CD8-positive, alpha-beta memory T cell (primary cell): ENCODE measurements around the gene TIFAB. TPM values are rescaled to one million over a fixed set of nuclear protein-coding genes. Genes with fewer than 3 reads are reported as not detected.

Experiments
- CTCF ChIA-PET: fragments of 350-600 bp; sonication (Branson Sonifier 250); formaldehyde crosslinking; loops from one replicate; lab custom pipeline; 2021; ENCODE audit warnings: antibody characterized with exemption; lab: Charles Lee
- POLR2A ChIA-PET: fragments of 350-600 bp; sonication (Branson Sonifier 250); formaldehyde crosslinking; loops from one replicate; lab custom pipeline; 2021; ENCODE audit warnings: antibody characterized with exemption; lab: Charles Lee
- DNase-seq, 5 donors: peaks; one replicate each; pipeline versions ENCODE4 v3.0.0 to v3.0.0-alpha.2; 2020 to 2022; ENCODE audit warnings: mixed read lengths in 1 of 5
- H3K27ac ChIP-seq: one replicate; pipeline ENCODE4 v1.7.0; 2013; ENCODE audit warnings: low read depth, mild to moderate bottlenecking, low read length, moderate library complexity
- H3K27me3 ChIP-seq: 2 replicates; pipeline ENCODE4 v1.7.0; 2013; ENCODE audit warnings: low read length, mild to moderate bottlenecking; ENCODE audit not compliant: insufficient read depth, poor library complexity, severe bottlenecking
- H3K36me3 ChIP-seq: 2 replicates; pipeline ENCODE4 v1.7.0; 2013; ENCODE audit warnings: mild to moderate bottlenecking, low read length, moderate library complexity; ENCODE audit not compliant: insufficient read depth
- H3K4me1 ChIP-seq: 2 replicates; pipeline ENCODE4 v1.7.0; 2013; ENCODE audit warnings: mild to moderate bottlenecking, low read length, moderate library complexity; ENCODE audit not compliant: insufficient read depth
- H3K4me3 ChIP-seq: 2 replicates; pipeline ENCODE4 v1.7.0; 2013; ENCODE audit warnings: mild to moderate bottlenecking, low read length
- H3K9me3 ChIP-seq: 2 replicates; pipeline ENCODE4 v1.7.0; 2013; ENCODE audit warnings: mild to moderate bottlenecking, low read length
- H3K27ac Mint-ChIP-seq, 8 donors: one replicate each; pipeline ENCODE4 v1.8.0; 2020 to 2021; ENCODE audit warnings: mixed read lengths in 8 of 8, mild to moderate bottlenecking in 6 of 8, inconsistent platforms in 3 of 8, moderate library complexity in 3 of 8
- H3K27me3 Mint-ChIP-seq, 2 donors: one replicate each; pipeline ENCODE4 v1.8.0; 2020 to 2021; ENCODE audit warnings: mixed read lengths in 2 of 2, mild to moderate bottlenecking in 1 of 2, moderate library complexity in 1 of 2
- H3K36me3 Mint-ChIP-seq, 3 donors: one replicate each; pipeline ENCODE4 v1.8.0; 2020 to 2021; ENCODE audit warnings: mixed read lengths in 3 of 3, inconsistent platforms in 1 of 3, mild to moderate bottlenecking in 1 of 3
- H3K4me1 Mint-ChIP-seq, 3 donors: one replicate each; pipeline ENCODE4 v1.8.0; 2020 to 2021; ENCODE audit warnings: mixed read lengths in 3 of 3, inconsistent platforms in 1 of 3, mild to moderate bottlenecking in 1 of 3
- H3K4me3 Mint-ChIP-seq, 7 donors: one replicate each; pipeline ENCODE4 v1.8.0; 2020 to 2021; ENCODE audit warnings: mixed read lengths in 7 of 7, mild to moderate bottlenecking in 6 of 7, moderate library complexity in 4 of 7, inconsistent platforms in 2 of 7
- H3K9me3 Mint-ChIP-seq, 5 donors: one replicate each; pipeline ENCODE4 v1.8.0; 2020 to 2022; ENCODE audit warnings: mixed read lengths in 5 of 5, mild to moderate bottlenecking in 3 of 5, moderate library complexity in 2 of 5, inconsistent platforms in 1 of 5
- polyA plus RNA-seq: library from polyadenylated mRNA; unstranded; fragments of 300-500 nt; fragmentation: Illumina TruSeq; gene quantifications from one replicate; pipeline ENCODE4 v1.2.3, GENCODE V29; 2021
- total RNA-seq, 2 experiments: library from RNA; stranded (reverse); gene quantifications; one replicate each; pipeline ENCODE4 v1.2.3, GENCODE V29; 2021

TIFAB gene
- total and polyA plus RNA-seq, 3 experiments from 2014 or later, result not detected

- no peaks in the 10 kb centered on the region for H3K4me1 ChIP-seq
- no peaks in the 10 kb centered on the region for H3K9me3 ChIP-seq
- H3K36me3 Mint-ChIP-seq, result no peaks in the 10 kb centered on the region
- POLR2A ChIA-PET, result no interaction called here
- no peak for DNase-seq
- H3K36me3 ChIP-seq, result no peaks in the 10 kb centered on the region
- H3K4me3 ChIP-seq, result no peak overlapping the region
- no peaks in the 10 kb centered on the region for H3K9me3 Mint-ChIP-seq
- H3K4me3 Mint-ChIP-seq, result no peak overlapping the region
- H3K27me3 Mint-ChIP-seq, result peaks cover 4 to 19% of the 10 kb centered on the region in 2 donors
- no peak overlapping the region for H3K27ac Mint-ChIP-seq
- no peaks in the 10 kb centered on the region for H3K27me3 ChIP-seq
- CTCF ChIA-PET, result no interaction called here
- peak overlapping the region; percentile 51 for H3K27ac ChIP-seq
- H3K4me1 Mint-ChIP-seq, result no peaks in the 10 kb centered on the region
Observed at GRCh38 chr5:135437422-135437795, 14.7 kb downstream of the TIFAB start.

- no peaks in the 10 kb centered on the region for H3K9me3 ChIP-seq
- CTCF ChIA-PET, result interaction anchor here (1.0 kb wide), 1 partner anchor 21 kb away, joined by 3 read pairs; no protein-coding TSS in a partner anchor
- no peak overlapping the region for H3K4me3 Mint-ChIP-seq
Observed at GRCh38 chr5:135436951-135437418, 15.2 kb downstream of the TIFAB start.

GRCh38 chr5:135435467-135436330, 16.5 kb downstream of the TIFAB start:
- H3K27me3 Mint-ChIP-seq, result peaks cover 4 to 25% of the 10 kb centered on the region in 2 donors
- H3K27ac Mint-ChIP-seq, result no peak overlapping the region
- Histone ChIP-seq H3K27ac (no peak overlapping the region), H3K4me3 (no peak overlapping the region), H3K36me3 (no peaks in the 10 kb centered on the region), H3K9me3 (no peaks in the 10 kb centered on the region), H3K27me3 (no peaks in the 10 kb centered on the region), H3K4me1 (no peaks in the 10 kb centered on the region)
- ChIA-PET POLR2A (no interaction called here), CTCF (interaction anchor here (1.0 kb wide), 1 partner anchor 22 kb away, joined by 3 read pairs; no protein-coding TSS in a partner anchor)
- no peak for DNase-seq
- H3K9me3 Mint-ChIP-seq, result no peaks in the 10 kb centered on the region
- no peaks in the 10 kb centered on the region for H3K4me1 Mint-ChIP-seq
- H3K4me3 Mint-ChIP-seq, result no peak overlapping the region
- no peaks in the 10 kb centered on the region for H3K36me3 Mint-ChIP-seq

More at GRCh38 chr5:135436951-135437418, 15.2 kb downstream of the TIFAB start:
- H3K27me3 ChIP-seq, result no peaks in the 10 kb centered on the region
- POLR2A ChIA-PET, result no interaction called here
- H3K27me3 Mint-ChIP-seq, result peaks cover 4 to 19% of the 10 kb centered on the region in 2 donors
- no peaks in the 10 kb centered on the region for H3K4me1 Mint-ChIP-seq
- H3K4me3 ChIP-seq, result no peak overlapping the region
- no peaks in the 10 kb centered on the region for H3K36me3 ChIP-seq
- no peaks in the 10 kb centered on the region for H3K4me1 ChIP-seq
- H3K27ac ChIP-seq, result peak overlapping the region; percentile 51
- H3K36me3 Mint-ChIP-seq, result no peaks in the 10 kb centered on the region
- H3K9me3 Mint-ChIP-seq, result no peaks in the 10 kb centered on the region
- no peak overlapping the region for H3K27ac Mint-ChIP-seq
- no peak for DNase-seq

GRCh38 chr5:135434591-135435466, 17.3 kb downstream of the TIFAB start:
- no peak overlapping the region for H3K4me3 Mint-ChIP-seq
- no peak for DNase-seq
- CTCF ChIA-PET, result no interaction called here

GRCh38 chr5:135433681-135434426, 18.3 kb downstream of the TIFAB start:
- Mint-ChIP-seq H3K9me3 (peaks cover 0 to 5% (median 4%) of the 10 kb centered on the region in 5 donors), H3K4me1 (no peaks in the 10 kb centered on the region), H3K36me3 (peaks cover 0 to 2% (median 0%) of the 10 kb centered on the region in 3 donors), H3K4me3 (no peak overlapping the region), H3K27me3 (peaks cover 5 to 41% of the 10 kb centered on the region in 2 donors), H3K27ac (no peak overlapping the region)
- no peak for DNase-seq
- no peak overlapping the region for H3K27ac ChIP-seq
- ChIA-PET POLR2A (no interaction called here), CTCF (interaction anchor here (1.0 to 1.2 kb wide), 2 partner anchors 24 to 44 kb away, joined by 3 read pairs; no protein-coding TSS in a partner anchor)
- H3K27me3 ChIP-seq, result no peaks in the 10 kb centered on the region
- H3K4me1 ChIP-seq, result no peaks in the 10 kb centered on the region
- no peak overlapping the region for H3K4me3 ChIP-seq
- H3K9me3 ChIP-seq, result no peaks in the 10 kb centered on the region
- no peaks in the 10 kb centered on the region for H3K36me3 ChIP-seq

More at GRCh38 chr5:135434591-135435466, 17.3 kb downstream of the TIFAB start:
- no peaks in the 10 kb centered on the region for H3K4me1 Mint-ChIP-seq
- no peak overlapping the region for H3K27ac Mint-ChIP-seq
- no peaks in the 10 kb centered on the region for H3K4me1 ChIP-seq
- no peaks in the 10 kb centered on the region for H3K27me3 ChIP-seq
- no peaks in the 10 kb centered on the region for H3K9me3 ChIP-seq
- POLR2A ChIA-PET, result no interaction called here
- H3K27ac ChIP-seq, result no peak overlapping the region
- H3K36me3 Mint-ChIP-seq, result no peaks in the 10 kb centered on the region
- no peaks in the 10 kb centered on the region for H3K36me3 ChIP-seq
- peaks cover 4 to 33% of the 10 kb centered on the region in 2 donors for H3K27me3 Mint-ChIP-seq
- H3K9me3 Mint-ChIP-seq, result no peaks in the 10 kb centered on the region
- no peak overlapping the region for H3K4me3 ChIP-seq

GRCh38 chr5:135432113-135432512, 20.0 kb downstream of the TIFAB start:
- CTCF ChIA-PET, result no interaction called here
- Mint-ChIP-seq H3K9me3 (peaks cover 4 to 13% (median 9%) of the 10 kb centered on the region in 5 donors), H3K4me1 (no peaks in the 10 kb centered on the region), H3K4me3 (no peak overlapping the region), H3K27ac (no peak overlapping the region), H3K27me3 (peaks cover 11 to 43% of the 10 kb centered on the region in 2 donors), H3K36me3 (peaks cover 0 to 6% (median 0%) of the 10 kb centered on the region in 3 donors)
- H3K4me1 ChIP-seq, result no peaks in the 10 kb centered on the region
- no peaks in the 10 kb centered on the region for H3K9me3 ChIP-seq
- H3K4me3 ChIP-seq, result no peak overlapping the region
- no peak for DNase-seq
- no peaks in the 10 kb centered on the region for H3K36me3 ChIP-seq
- H3K27me3 ChIP-seq, result no peaks in the 10 kb centered on the region
- no peak overlapping the region for H3K27ac ChIP-seq
- POLR2A ChIA-PET, result no interaction called here

- Histone ChIP-seq H3K4me1 (no peaks in the 10 kb centered on the region), H3K36me3 (no peaks in the 10 kb centered on the region), H3K27ac (no peak overlapping the region), H3K9me3 (no peaks in the 10 kb centered on the region), H3K27me3 (no peaks in the 10 kb centered on the region), H3K4me3 (no peak overlapping the region)
- Mint-ChIP-seq H3K4me1 (no peaks in the 10 kb centered on the region), H3K9me3 (peaks cover 4 to 13% (median 9%) of the 10 kb centered on the region in 5 donors), H3K4me3 (no peak overlapping the region), H3K36me3 (peaks cover 0 to 6% (median 0%) of the 10 kb centered on the region in 3 donors), H3K27me3 (peaks cover 13 to 43% of the 10 kb centered on the region in 2 donors), H3K27ac (no peak overlapping the region)
- POLR2A ChIA-PET, result no interaction called here
- DNase-seq, result no peak
- CTCF ChIA-PET, result no interaction called here
Observed at GRCh38 chr5:135430135-135430437, 22.1 kb downstream of the TIFAB start.
